Measurements from ENCODE around the gene COX19. TPM values are rescaled to one million over a fixed set of nuclear protein-coding genes. Genes with fewer than 3 reads are reported as not detected.

COX19 gene
- total and polyA plus RNA-seq, 2 of the 13 experiments (the other 11 are each of a cell fraction or from before 2014, with no cell fraction given): 11.5 to 21.7 TPM

- TF ChIP-seq ZNF687 (CRISPR knock-in tag; IDR thresholded peaks at IDR 0.05): peak; percentile 66
- TF ChIP-seq POLR2A (IDR thresholded peaks at IDR 0.05; ENCODE audit: insufficient read depth in 1 of 2, low read depth in 2 of 2, low read length in 2 of 2): no peak
- TF ChIP-seq, protein P1, sequence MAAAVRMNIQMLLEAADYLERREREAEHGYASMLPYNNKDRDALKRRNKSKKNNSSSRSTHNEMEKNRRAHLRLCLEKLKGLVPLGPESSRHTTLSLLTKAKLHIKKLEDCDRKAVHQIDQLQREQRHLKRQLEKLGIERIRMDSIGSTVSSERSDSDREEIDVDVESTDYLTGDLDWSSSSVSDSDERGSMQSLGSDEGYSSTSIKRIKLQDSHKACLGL (CRISPR knock-in tag; IDR thresholded peaks at IDR 0.05): no peak
- TF ChIP-seq DRAP1 (CRISPR knock-in tag; IDR thresholded peaks at IDR 0.05): no peak
- peak; percentile 76 for TF ChIP-seq ZMYM3 (CRISPR knock-in tag; IDR thresholded peaks at IDR 0.05)
- TF ChIP-seq HNF4G (IDR thresholded peaks at IDR 0.05; ENCODE audit: borderline replicate concordance, low read depth, low read length): no peak
- TF ChIP-seq HNF4G (CRISPR knock-in tag; IDR thresholded peaks at IDR 0.05; ENCODE audit: borderline replicate concordance, low read depth): no peak
- no peak for TF ChIP-seq KDM6A (CRISPR knock-in tag; IDR thresholded peaks at IDR 0.05; ENCODE audit: low read depth)
- no peak for TF ChIP-seq NFKB2 (CRISPR knock-in tag; IDR thresholded peaks at IDR 0.05; ENCODE audit: borderline replicate concordance)
- TF ChIP-seq KMT2A (CRISPR knock-in tag; IDR thresholded peaks at IDR 0.05): no peak
- TF ChIP-seq TAF1 (CRISPR knock-in tag; IDR thresholded peaks at IDR 0.05): peak; percentile 23; the same call in 1 of the 2 replicates
- TF ChIP-seq, protein P2, sequence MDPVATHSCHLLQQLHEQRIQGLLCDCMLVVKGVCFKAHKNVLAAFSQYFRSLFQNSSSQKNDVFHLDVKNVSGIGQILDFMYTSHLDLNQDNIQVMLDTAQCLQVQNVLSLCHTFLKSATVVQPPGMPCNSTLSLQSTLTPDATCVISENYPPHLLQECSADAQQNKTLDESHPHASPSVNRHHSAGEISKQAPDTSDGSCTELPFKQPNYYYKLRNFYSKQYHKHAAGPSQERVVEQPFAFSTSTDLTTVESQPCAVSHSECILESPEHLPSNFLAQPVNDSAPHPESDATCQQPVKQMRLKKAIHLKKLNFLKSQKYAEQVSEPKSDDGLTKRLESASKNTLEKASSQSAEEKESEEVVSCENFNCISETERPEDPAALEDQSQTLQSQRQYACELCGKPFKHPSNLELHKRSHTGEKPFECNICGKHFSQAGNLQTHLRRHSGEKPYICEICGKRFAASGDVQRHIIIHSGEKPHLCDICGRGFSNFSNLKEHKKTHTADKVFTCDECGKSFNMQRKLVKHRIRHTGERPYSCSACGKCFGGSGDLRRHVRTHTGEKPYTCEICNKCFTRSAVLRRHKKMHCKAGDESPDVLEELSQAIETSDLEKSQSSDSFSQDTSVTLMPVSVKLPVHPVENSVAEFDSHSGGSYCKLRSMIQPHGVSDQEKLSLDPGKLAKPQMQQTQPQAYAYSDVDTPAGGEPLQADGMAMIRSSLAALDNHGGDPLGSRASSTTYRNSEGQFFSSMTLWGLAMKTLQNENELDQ (CRISPR knock-in tag; IDR thresholded peaks at IDR 0.05; ENCODE audit: borderline replicate concordance): no peak
- TF ChIP-seq KDM5A (IDR thresholded peaks at IDR 0.05; ENCODE audit: borderline replicate concordance, low read length): no peak
- TF ChIP-seq ZFP91 (CRISPR knock-in tag; IDR thresholded peaks at IDR 0.05; ENCODE audit: borderline replicate concordance): no peak
- no peak for TF ChIP-seq ZNF326 (CRISPR knock-in tag; IDR thresholded peaks at IDR 0.05; ENCODE audit: borderline replicate concordance)
- no peak for TF ChIP-seq PAXIP1 (CRISPR knock-in tag; conservative IDR thresholded peaks at IDR 0.05)
Observed at GRCh38 chr7:927031-927671, 48.2 kb downstream of the COX19 start (continued).
